ENCODE data around the gene SH3BGRL2.

Gene SH3BGRL2

GRCh38 chr6:79705456-79705995 lies 74.4 kb downstream of the SH3BGRL2 start:
- Histone ChIP-seq H3K4me1 (ENCODE audit: control insufficient read depth, insufficient read depth, low read length) (no peaks in the 10 kb centered on the region), H3K9me3 (ENCODE audit: control insufficient read depth, low read length) (no peaks in the 10 kb centered on the region), H3K36me3 (ENCODE audit: control insufficient read depth, insufficient read depth, low read length, severe bottlenecking) (no peaks in the 10 kb centered on the region), H3K4me3 (ENCODE audit: low read length) (no peak overlapping the region), H3K9ac (ENCODE audit: low read length) (no peak overlapping the region), H3K27me3 (replicated peaks; ENCODE audit: control insufficient read depth, insufficient read depth, low read length) (no peaks in the 10 kb centered on the region)
- no peak for DNase-seq (ENCODE audit: low read depth)

- DNase-seq (ENCODE audit: low read depth), result no peak
- Histone ChIP-seq H3K4me3 (ENCODE audit: low read length) (no peak overlapping the region), H3K9me3 (ENCODE audit: control insufficient read depth, low read length) (no peaks in the 10 kb centered on the region), H3K36me3 (ENCODE audit: control insufficient read depth, insufficient read depth, low read length, severe bottlenecking) (no peaks in the 10 kb centered on the region), H3K4me1 (ENCODE audit: control insufficient read depth, insufficient read depth, low read length) (peaks cover under 1% of the 10 kb centered on the region), H3K9ac (ENCODE audit: low read length) (no peak overlapping the region), H3K27me3 (replicated peaks; ENCODE audit: control insufficient read depth, insufficient read depth, low read length) (no peaks in the 10 kb centered on the region)
These were observed 75.4 kb downstream of the SH3BGRL2 start for GRCh38 chr6:79706527-79706926.

- Histone ChIP-seq H3K9me3 (ENCODE audit: control insufficient read depth, low read length) (no peaks in the 10 kb centered on the region), H3K9ac (ENCODE audit: low read length) (no peak overlapping the region), H3K4me1 (ENCODE audit: control insufficient read depth, insufficient read depth, low read length) (peaks cover 7% of the 10 kb centered on the region), H3K27me3 (replicated peaks; ENCODE audit: control insufficient read depth, insufficient read depth, low read length) (no peaks in the 10 kb centered on the region), H3K4me3 (ENCODE audit: low read length) (no peak overlapping the region), H3K36me3 (ENCODE audit: control insufficient read depth, insufficient read depth, low read length, severe bottlenecking) (no peaks in the 10 kb centered on the region)
- DNase-seq (ENCODE audit: low read depth), result no peak
These were observed 76.5 kb downstream of the SH3BGRL2 start for GRCh38 chr6:79707621-79708020.

GRCh38 chr6:79708095-79708791 lies 77.1 kb downstream of the SH3BGRL2 start:
- Histone ChIP-seq H3K36me3 (ENCODE audit: control insufficient read depth, insufficient read depth, low read length, severe bottlenecking) (no peaks in the 10 kb centered on the region), H3K9me3 (ENCODE audit: control insufficient read depth, low read length) (no peaks in the 10 kb centered on the region), H3K27me3 (replicated peaks; ENCODE audit: control insufficient read depth, insufficient read depth, low read length) (no peaks in the 10 kb centered on the region), H3K4me3 (ENCODE audit: low read length) (no peak overlapping the region), H3K4me1 (ENCODE audit: control insufficient read depth, insufficient read depth, low read length) (peaks cover 7% of the 10 kb centered on the region), H3K9ac (ENCODE audit: low read length) (no peak overlapping the region)
- no peak for DNase-seq (ENCODE audit: low read depth)

GRCh38 chr6:79710127-79710526 lies 79.0 kb downstream of the SH3BGRL2 start:
- H3K4me1 ChIP-seq (ENCODE audit: control insufficient read depth, insufficient read depth, low read length), result peaks cover 7% of the 10 kb centered on the region
- H3K36me3 ChIP-seq (ENCODE audit: control insufficient read depth, insufficient read depth, low read length, severe bottlenecking), result no peaks in the 10 kb centered on the region
- H3K27me3 ChIP-seq (replicated peaks; ENCODE audit: control insufficient read depth, insufficient read depth, low read length), result no peaks in the 10 kb centered on the region
- no peak overlapping the region for H3K4me3 ChIP-seq (ENCODE audit: low read length)
- no peaks in the 10 kb centered on the region for H3K9me3 ChIP-seq (ENCODE audit: control insufficient read depth, low read length)
- no peak for DNase-seq (ENCODE audit: low read depth)
- H3K9ac ChIP-seq (ENCODE audit: low read length), result no peak overlapping the region

GRCh38 chr6:79711167-79711566 lies 80.0 kb downstream of the SH3BGRL2 start:
- Histone ChIP-seq H3K4me1 (ENCODE audit: control insufficient read depth, insufficient read depth, low read length) (peaks cover 7% of the 10 kb centered on the region), H3K27me3 (replicated peaks; ENCODE audit: control insufficient read depth, insufficient read depth, low read length) (no peaks in the 10 kb centered on the region), H3K9me3 (ENCODE audit: control insufficient read depth, low read length) (no peaks in the 10 kb centered on the region), H3K4me3 (ENCODE audit: low read length) (no peak overlapping the region), H3K36me3 (ENCODE audit: control insufficient read depth, insufficient read depth, low read length, severe bottlenecking) (no peaks in the 10 kb centered on the region), H3K9ac (ENCODE audit: low read length) (no peak overlapping the region)
- no peak for DNase-seq (ENCODE audit: low read depth)

- H3K4me1 ChIP-seq (ENCODE audit: control insufficient read depth, insufficient read depth, low read length), result peaks cover 7% of the 10 kb centered on the region
- no peak overlapping the region for H3K9ac ChIP-seq (ENCODE audit: low read length)
- H3K9me3 ChIP-seq (ENCODE audit: control insufficient read depth, low read length), result no peaks in the 10 kb centered on the region
- no peaks in the 10 kb centered on the region for H3K27me3 ChIP-seq (replicated peaks; ENCODE audit: control insufficient read depth, insufficient read depth, low read length)
- no peaks in the 10 kb centered on the region for H3K36me3 ChIP-seq (ENCODE audit: control insufficient read depth, insufficient read depth, low read length, severe bottlenecking)
- no peak overlapping the region for H3K4me3 ChIP-seq (ENCODE audit: low read length)
- no peak for DNase-seq (ENCODE audit: low read depth)
These were observed 81.0 kb downstream of the SH3BGRL2 start for GRCh38 chr6:79712144-79712543.

- H3K4me1 ChIP-seq (ENCODE audit: control insufficient read depth, insufficient read depth, low read length), result peaks cover 7% of the 10 kb centered on the region
- no peaks in the 10 kb centered on the region for H3K27me3 ChIP-seq (replicated peaks; ENCODE audit: control insufficient read depth, insufficient read depth, low read length)
- no peaks in the 10 kb centered on the region for H3K36me3 ChIP-seq (ENCODE audit: control insufficient read depth, insufficient read depth, low read length, severe bottlenecking)
- no peak overlapping the region for H3K4me3 ChIP-seq (ENCODE audit: low read length)
- H3K9ac ChIP-seq (ENCODE audit: low read length), result no peak overlapping the region
- H3K9me3 ChIP-seq (ENCODE audit: control insufficient read depth, low read length), result no peaks in the 10 kb centered on the region
- DNase-seq (ENCODE audit: low read depth), result no peak
These were observed 81.5 kb downstream of the SH3BGRL2 start for GRCh38 chr6:79712616-79713135.

GRCh38 chr6:79713701-79714322 lies 82.7 kb downstream of the SH3BGRL2 start:
- peak; percentile 73 for DNase-seq (ENCODE audit: low read depth)
- Histone ChIP-seq H3K4me1 (ENCODE audit: control insufficient read depth, insufficient read depth, low read length) (peaks cover 7% of the 10 kb centered on the region), H3K9me3 (ENCODE audit: control insufficient read depth, low read length) (no peaks in the 10 kb centered on the region), H3K36me3 (ENCODE audit: control insufficient read depth, insufficient read depth, low read length, severe bottlenecking) (no peaks in the 10 kb centered on the region), H3K9ac (ENCODE audit: low read length) (no peak overlapping the region), H3K27me3 (replicated peaks; ENCODE audit: control insufficient read depth, insufficient read depth, low read length) (no peaks in the 10 kb centered on the region), H3K4me3 (ENCODE audit: low read length) (no peak overlapping the region)

GRCh38 chr6:79717989-79718388 lies 86.9 kb downstream of the SH3BGRL2 start:
- Histone ChIP-seq H3K9ac (ENCODE audit: low read length) (no peak overlapping the region), H3K36me3 (ENCODE audit: control insufficient read depth, insufficient read depth, low read length, severe bottlenecking) (no peaks in the 10 kb centered on the region), H3K4me3 (ENCODE audit: low read length) (no peak overlapping the region), H3K4me1 (ENCODE audit: control insufficient read depth, insufficient read depth, low read length) (peaks cover 12% of the 10 kb centered on the region), H3K9me3 (ENCODE audit: control insufficient read depth, low read length) (no peaks in the 10 kb centered on the region), H3K27me3 (replicated peaks; ENCODE audit: control insufficient read depth, insufficient read depth, low read length) (no peaks in the 10 kb centered on the region)
- DNase-seq (ENCODE audit: low read depth), result no peak

- Histone ChIP-seq H3K27me3 (replicated peaks; ENCODE audit: control insufficient read depth, insufficient read depth, low read length) (no peaks in the 10 kb centered on the region), H3K36me3 (ENCODE audit: control insufficient read depth, insufficient read depth, low read length, severe bottlenecking) (no peaks in the 10 kb centered on the region), H3K4me1 (ENCODE audit: control insufficient read depth, insufficient read depth, low read length) (peaks cover 12% of the 10 kb centered on the region), H3K9ac (ENCODE audit: low read length) (no peak overlapping the region), H3K4me3 (ENCODE audit: low read length) (no peak overlapping the region), H3K9me3 (ENCODE audit: control insufficient read depth, low read length) (no peaks in the 10 kb centered on the region)
- DNase-seq (ENCODE audit: low read depth), result peak; percentile 51
These were observed 87.5 kb downstream of the SH3BGRL2 start for GRCh38 chr6:79718509-79719247.
